CD4-positive, alpha-beta T cell treated with Interferon alpha-2 for 1 hour (primary cell): Measurements from ENCODE around the gene ARID1A.
A peak's percentile ranks its signal among the peaks of the same experiment; 100 is the strongest.
"Not testable (repeated sequence)": the region's sequence is repeated elsewhere in the genome, so short reads cannot be mapped to it uniquely, and the experiment has no call there.

ENCODE experiments used
- DNase-seq, 2 donors: peaks; one replicate each; pipeline ENCODE4 v3.0.0-alpha.2; 2020 to 2022

ARID1A gene

GRCh38 chr1:26695356-26696118 lies at the start of gene ARID1A:
Gene ARID1A, plus strand, starts transcription at chr1:26696015. Its CDS starts 389 bp downstream, at chr1:26696404.
- peak; percentile 96 to 98 for DNase-seq

- DNase-seq = no peak
These were observed 31.0 kb upstream of the ARID1A start for GRCh38 chr1:26664802-26665201.

- DNase-seq = no peak
These were observed 29.0 kb upstream of the ARID1A start for GRCh38 chr1:26666855-26667254.

- not testable (repeated sequence) for DNase-seq
These were observed 27.6 kb upstream of the ARID1A start for GRCh38 chr1:26668106-26668786.

GRCh38 chr1:26677306-26678115 lies 18.3 kb upstream of the ARID1A start:
- peak; percentile 72 to 76 for DNase-seq

- no peak for DNase-seq
These were observed 10.9 kb upstream of the ARID1A start for GRCh38 chr1:26684763-26685508.

- no peak for DNase-seq
These were observed 9.0 kb upstream of the ARID1A start for GRCh38 chr1:26686795-26687194.

GRCh38 chr1:26689504-26689903 lies 6.3 kb upstream of the ARID1A start:
- DNase-seq = no peak

- no peak for DNase-seq
These were observed 5.7 kb upstream of the ARID1A start for GRCh38 chr1:26690157-26690556.

GRCh38 chr1:26690576-26691031 lies 5.2 kb upstream of the ARID1A start:
- DNase-seq = no peak

- peak; percentile 81 to 89 for DNase-seq
These were observed 3.5 kb upstream of the ARID1A start for GRCh38 chr1:26692211-26692792.

GRCh38 chr1:26692793-26693490 lies 2.9 kb upstream of the ARID1A start:
- DNase-seq = peak; percentile 87 to 93

GRCh38 chr1:26693599-26694572 lies 1.9 kb upstream of the ARID1A start:
- no peak for DNase-seq

- peak in 1 of 2 donors; percentile 26 for DNase-seq
These were observed 1.0 kb upstream of the ARID1A start for GRCh38 chr1:26694638-26695355.

GRCh38 chr1:26696119-26696653 lies 371 bp downstream of the ARID1A start:
- no peak for DNase-seq

- peak; percentile 61 to 70 for DNase-seq
These were observed 1.0 kb downstream of the ARID1A start for GRCh38 chr1:26696654-26697430.

- DNase-seq = no peak
These were observed 1.7 kb downstream of the ARID1A start for GRCh38 chr1:26697431-26697977.
